ENCODE results near the gene FBXO10.
"Not testable (repeated sequence)": the region's sequence is repeated elsewhere in the genome, so short reads cannot be mapped to it uniquely, and the experiment has no call there.

Gene FBXO10

GRCh38 chr9:37510053-37510452 lies 66.1 kb downstream of the FBXO10 start:
- DNase-seq, result not testable (repeated sequence)

GRCh38 chr9:37509536-37509935 lies 66.6 kb downstream of the FBXO10 start:
- DNase-seq, result no peak

- DNase-seq, result no peak
Observed at GRCh38 chr9:37508834-37509206, 67.4 kb downstream of the FBXO10 start.

GRCh38 chr9:37508135-37508833 lies 67.9 kb downstream of the FBXO10 start:
- DNase-seq, result no peak

GRCh38 chr9:37507566-37508134 lies 68.5 kb downstream of the FBXO10 start:
- no peak for DNase-seq

- DNase-seq, result no peak
Observed at GRCh38 chr9:37504605-37505004, 71.6 kb downstream of the FBXO10 start.

- no peak for DNase-seq
Observed at GRCh38 chr9:37503736-37504135, 72.4 kb downstream of the FBXO10 start.

- DNase-seq, result no peak
Observed at GRCh38 chr9:37501957-37502596, 74.1 kb downstream of the FBXO10 start.

GRCh38 chr9:37499297-37499696 lies 76.9 kb downstream of the FBXO10 start:
- no peak for DNase-seq

- DNase-seq, result no peak
Observed at GRCh38 chr9:37498457-37498856, 77.7 kb downstream of the FBXO10 start.

GRCh38 chr9:37497320-37497719 lies 78.9 kb downstream of the FBXO10 start:
- no peak for DNase-seq

GRCh38 chr9:37496020-37496419 lies 80.2 kb downstream of the FBXO10 start:
- DNase-seq, result no peak

- no peak for DNase-seq
Observed at GRCh38 chr9:37495571-37495970, 80.6 kb downstream of the FBXO10 start.

GRCh38 chr9:37491939-37492338 lies 84.2 kb downstream of the FBXO10 start:
- DNase-seq, result no peak

GRCh38 chr9:37486616-37487548 lies 89.3 kb downstream of the FBXO10 start:
- peak in 1 of 2 experiments; percentile 17 for DNase-seq

GRCh38 chr9:37486256-37486615 lies 89.9 kb downstream of the FBXO10 start:
- no peak for DNase-seq

- DNase-seq, result peak; percentile 94 to 96
Observed at GRCh38 chr9:37485389-37486255, 90.6 kb downstream of the FBXO10 start, which contains the start of gene POLR1E. TSS of gene POLR1E (plus strand) at chr9:37485948. CDS start at chr9:37486048, 100 bp downstream.

GRCh38 chr9:37480759-37481158 lies 95.4 kb downstream of the FBXO10 start:
- DNase-seq, result no peak

- DNase-seq, result not testable (repeated sequence)
Observed at GRCh38 chr9:37477987-37478619, 98.1 kb downstream of the FBXO10 start.

GRCh38 chr9:37477443-37477842 lies 98.7 kb downstream of the FBXO10 start:
- not testable (repeated sequence) for DNase-seq

- DNase-seq, result no peak
Observed at GRCh38 chr9:37476930-37477329, 99.2 kb downstream of the FBXO10 start.

GRCh38 chr9:37474438-37474837 lies 101.7 kb downstream of the FBXO10 start:
- DNase-seq, result no peak

Measured in NCI-H2081 (cell line).